Panc1 (cell line): ENCODE measurements around the gene CACNA1I.

Experiments used
- CTCF ChIP-seq: fragments of 450-650 bp; IDR thresholded peaks from 2 replicates; pipeline ENCODE4 v1.5.1; 2017; ENCODE audit warnings: mild to moderate bottlenecking
- POLR2AphosphoS5 ChIP-seq: IDR thresholded peaks from 2 replicates; pipeline ENCODE4 v1.6.1; 2012; ENCODE audit warnings: mild to moderate bottlenecking, low read depth, low read length, moderate library complexity
- TF ChIP-seq, protein P1 (sequence below), 2 experiments: IDR thresholded peaks; 2 replicates each; pipeline ENCODE4 v1.6.1; 2011 to 2012; ENCODE audit warnings: low read depth in 2 of 2, control low read depth in 1 of 2, low read length in 1 of 2, mild to moderate bottlenecking in 1 of 2, moderate library complexity in 1 of 2; ENCODE audit not compliant: insufficient read depth in 1 of 2

- TF ChIP-seq CTCF, result no peak
- no peak for TF ChIP-seq POLR2AphosphoS5
- TF ChIP-seq, protein P1, sequence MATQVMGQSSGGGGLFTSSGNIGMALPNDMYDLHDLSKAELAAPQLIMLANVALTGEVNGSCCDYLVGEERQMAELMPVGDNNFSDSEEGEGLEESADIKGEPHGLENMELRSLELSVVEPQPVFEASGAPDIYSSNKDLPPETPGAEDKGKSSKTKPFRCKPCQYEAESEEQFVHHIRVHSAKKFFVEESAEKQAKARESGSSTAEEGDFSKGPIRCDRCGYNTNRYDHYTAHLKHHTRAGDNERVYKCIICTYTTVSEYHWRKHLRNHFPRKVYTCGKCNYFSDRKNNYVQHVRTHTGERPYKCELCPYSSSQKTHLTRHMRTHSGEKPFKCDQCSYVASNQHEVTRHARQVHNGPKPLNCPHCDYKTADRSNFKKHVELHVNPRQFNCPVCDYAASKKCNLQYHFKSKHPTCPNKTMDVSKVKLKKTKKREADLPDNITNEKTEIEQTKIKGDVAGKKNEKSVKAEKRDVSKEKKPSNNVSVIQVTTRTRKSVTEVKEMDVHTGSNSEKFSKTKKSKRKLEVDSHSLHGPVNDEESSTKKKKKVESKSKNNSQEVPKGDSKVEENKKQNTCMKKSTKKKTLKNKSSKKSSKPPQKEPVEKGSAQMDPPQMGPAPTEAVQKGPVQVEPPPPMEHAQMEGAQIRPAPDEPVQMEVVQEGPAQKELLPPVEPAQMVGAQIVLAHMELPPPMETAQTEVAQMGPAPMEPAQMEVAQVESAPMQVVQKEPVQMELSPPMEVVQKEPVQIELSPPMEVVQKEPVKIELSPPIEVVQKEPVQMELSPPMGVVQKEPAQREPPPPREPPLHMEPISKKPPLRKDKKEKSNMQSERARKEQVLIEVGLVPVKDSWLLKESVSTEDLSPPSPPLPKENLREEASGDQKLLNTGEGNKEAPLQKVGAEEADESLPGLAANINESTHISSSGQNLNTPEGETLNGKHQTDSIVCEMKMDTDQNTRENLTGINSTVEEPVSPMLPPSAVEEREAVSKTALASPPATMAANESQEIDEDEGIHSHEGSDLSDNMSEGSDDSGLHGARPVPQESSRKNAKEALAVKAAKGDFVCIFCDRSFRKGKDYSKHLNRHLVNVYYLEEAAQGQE (IDR thresholded peaks at IDR 0.05; ENCODE audit: insufficient read depth in 1 of 2, low read depth in 2 of 2, low read length in 1 of 2), result no peak
Measured at GRCh38 chr22:39661501-39661841, 90.9 kb downstream of the CACNA1I start.
